Uterus (tissue), 2 donors: ENCODE results near the gene HS3ST2.

ENCODE experiments used
- POLR2A ChIP-seq, 2 donors: fragments of 450-650 bp; IDR thresholded peaks; one replicate each; pipeline ENCODE4 v1.6.1; 2016; ENCODE audit warnings: antibody characterized with exemption in 2 of 2, mild to moderate bottlenecking in 1 of 2, moderate library complexity in 1 of 2
- TF ChIP-seq, protein P1 (sequence below), 4 experiments: fragments of 200-600 bp in 2 of 4; fragments of 450-650 bp in 2 of 4; sonication (generic) in 2 of 4; IDR thresholded peaks; one replicate each; pipeline ENCODE4 v1.5.1; 2016 to 2019; ENCODE audit warnings: antibody characterized with exemption in 4 of 4, mild to moderate bottlenecking in 2 of 4, moderate library complexity in 1 of 4

DNA sequence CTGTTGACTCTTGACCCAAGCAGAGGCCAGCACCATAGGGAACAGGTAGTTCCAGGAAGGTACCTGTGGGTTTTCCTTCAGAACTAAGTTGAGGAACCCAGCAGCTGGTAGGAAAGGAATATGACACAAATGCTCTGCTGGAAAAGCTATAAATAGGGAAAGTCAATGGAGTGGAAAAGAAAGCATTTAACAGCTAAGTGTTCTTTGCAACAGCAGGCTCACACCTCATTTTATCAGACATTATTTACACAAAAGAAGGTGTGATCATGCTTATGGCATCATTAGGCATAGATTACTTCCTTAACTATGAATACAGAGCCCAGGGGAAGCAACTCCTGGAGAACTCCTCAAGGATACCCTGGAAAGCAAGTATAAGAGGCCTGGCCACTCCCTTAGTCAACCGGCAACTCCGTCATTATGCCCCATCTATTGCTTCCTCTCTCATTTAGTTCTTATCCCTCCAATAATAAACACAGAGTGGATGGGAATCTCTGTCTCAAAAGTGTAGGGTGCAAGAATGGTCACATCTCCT, 128.1 kb downstream of the HS3ST2 start:
- TF ChIP-seq, protein P1, sequence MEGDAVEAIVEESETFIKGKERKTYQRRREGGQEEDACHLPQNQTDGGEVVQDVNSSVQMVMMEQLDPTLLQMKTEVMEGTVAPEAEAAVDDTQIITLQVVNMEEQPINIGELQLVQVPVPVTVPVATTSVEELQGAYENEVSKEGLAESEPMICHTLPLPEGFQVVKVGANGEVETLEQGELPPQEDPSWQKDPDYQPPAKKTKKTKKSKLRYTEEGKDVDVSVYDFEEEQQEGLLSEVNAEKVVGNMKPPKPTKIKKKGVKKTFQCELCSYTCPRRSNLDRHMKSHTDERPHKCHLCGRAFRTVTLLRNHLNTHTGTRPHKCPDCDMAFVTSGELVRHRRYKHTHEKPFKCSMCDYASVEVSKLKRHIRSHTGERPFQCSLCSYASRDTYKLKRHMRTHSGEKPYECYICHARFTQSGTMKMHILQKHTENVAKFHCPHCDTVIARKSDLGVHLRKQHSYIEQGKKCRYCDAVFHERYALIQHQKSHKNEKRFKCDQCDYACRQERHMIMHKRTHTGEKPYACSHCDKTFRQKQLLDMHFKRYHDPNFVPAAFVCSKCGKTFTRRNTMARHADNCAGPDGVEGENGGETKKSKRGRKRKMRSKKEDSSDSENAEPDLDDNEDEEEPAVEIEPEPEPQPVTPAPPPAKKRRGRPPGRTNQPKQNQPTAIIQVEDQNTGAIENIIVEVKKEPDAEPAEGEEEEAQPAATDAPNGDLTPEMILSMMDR (IDR thresholded peaks at IDR 0.05), result no peak
- TF ChIP-seq POLR2A (IDR thresholded peaks at IDR 0.05), result no peak
